ENCODE results near the gene FARS2.

DNA sequence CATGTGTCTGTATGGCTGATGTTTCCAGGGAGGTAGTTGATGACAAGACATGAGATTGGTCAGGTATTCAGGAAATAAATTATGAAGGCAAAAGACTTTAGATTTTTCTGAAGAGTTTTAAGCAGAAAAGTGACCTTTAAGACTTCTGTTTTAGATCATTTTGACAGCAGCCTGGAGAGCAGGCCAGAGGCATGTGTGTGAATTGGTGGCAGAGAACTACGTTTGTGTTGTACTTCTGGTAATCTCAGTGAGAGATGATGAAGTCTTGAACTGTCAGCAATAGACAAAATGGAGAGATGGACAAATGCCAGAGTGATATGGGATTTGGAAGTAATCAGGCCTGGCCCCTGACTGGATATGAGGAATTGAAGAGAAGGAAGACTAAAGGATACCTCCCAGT is 30.8 kb downstream of the FARS2 start:
- TF ChIP-seq POLR2A (IDR thresholded peaks at IDR 0.05; ENCODE audit: low read length) (no peak), GATA1 (IDR thresholded peaks at IDR 0.05; ENCODE audit: low read depth, low read length) (no peak)
